SU-DHL-6 (cell line): ENCODE results near the gene ABCG1.

ENCODE experiments used
- CTCF ChIP-seq: fragments of 200-600 bp; sonication (generic); IDR thresholded peaks from one replicate; pipeline ENCODE4 v1.5.1; 2017; ENCODE audit warnings: antibody characterized with exemption, mild to moderate bottlenecking, low read length, moderate library complexity; ENCODE audit not compliant: insufficient read depth, poor library complexity, severe bottlenecking
- EZH2phosphoT487 ChIP-seq: fragments of 200-600 bp; sonication (generic), shearing (Covaris generic); conservative IDR thresholded peaks from 2 replicates; pipeline ENCODE4 v1.6.1; 2018; ENCODE audit warnings: mild to moderate bottlenecking, antibody characterized with exemption, low read length, moderate library complexity, mixed read lengths

GRCh38 chr21:42220138-42220701 lies 1.3 kb downstream of the ABCG1 start:
- TF ChIP-seq CTCF (no peak), EZH2phosphoT487 (no peak)
